ENCODE data around the gene CAPN8. TPM values are rescaled to one million over a fixed set of nuclear protein-coding genes. Genes with fewer than 3 reads are reported as not detected.
"Not testable (repeated sequence)": the region's sequence is repeated elsewhere in the genome, so short reads cannot be mapped to it uniquely, and the experiment has no call there.

The CAPN8 gene
- total and polyA plus RNA-seq, 5 experiments from 2014 or later: 0.21 to 0.36 TPM; not detected in 3

DNA sequence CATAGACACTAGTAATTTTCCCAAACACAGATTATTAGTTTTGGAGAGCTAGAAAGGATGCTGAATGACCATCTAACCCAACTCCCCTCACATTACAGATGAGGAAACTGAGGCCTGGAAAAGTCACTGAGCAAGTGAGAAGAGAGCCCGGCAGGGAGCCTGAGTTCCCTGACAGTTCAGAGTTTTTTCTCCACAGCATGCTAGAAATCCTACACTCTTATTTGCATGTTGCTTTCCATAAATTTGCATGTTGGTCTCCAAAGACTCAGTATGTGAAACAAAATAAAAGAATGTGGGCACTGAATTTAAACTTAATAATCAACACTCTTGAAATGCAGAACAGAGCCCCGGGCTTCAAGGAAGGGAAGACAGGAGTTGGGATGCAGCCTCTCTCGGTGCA is 140.0 kb downstream of the CAPN8 start:
- ATAC-seq (no peak), DNase-seq (no peak)
- H3K9me3 Mint-ChIP-seq: peaks cover 0 to 14% (median 6%) of the 10 kb centered on the region in 9 donors
- peaks cover 0 to 7% (median 6%) of the 10 kb centered on the region in 4 donors for H3K4me1 Mint-ChIP-seq
- POLR2A ChIA-PET: no interaction called here
- H3K27me3 Mint-ChIP-seq: peaks cover 0 to 2% (median 0%) of the 10 kb centered on the region in 5 donors
- no peak overlapping the region for H3K4me3 Mint-ChIP-seq
- peak overlapping the region in 2 of 10 donors; percentile 46 to 58 for H3K27ac Mint-ChIP-seq
- no peaks in the 10 kb centered on the region for H3K36me3 Mint-ChIP-seq

DNA sequence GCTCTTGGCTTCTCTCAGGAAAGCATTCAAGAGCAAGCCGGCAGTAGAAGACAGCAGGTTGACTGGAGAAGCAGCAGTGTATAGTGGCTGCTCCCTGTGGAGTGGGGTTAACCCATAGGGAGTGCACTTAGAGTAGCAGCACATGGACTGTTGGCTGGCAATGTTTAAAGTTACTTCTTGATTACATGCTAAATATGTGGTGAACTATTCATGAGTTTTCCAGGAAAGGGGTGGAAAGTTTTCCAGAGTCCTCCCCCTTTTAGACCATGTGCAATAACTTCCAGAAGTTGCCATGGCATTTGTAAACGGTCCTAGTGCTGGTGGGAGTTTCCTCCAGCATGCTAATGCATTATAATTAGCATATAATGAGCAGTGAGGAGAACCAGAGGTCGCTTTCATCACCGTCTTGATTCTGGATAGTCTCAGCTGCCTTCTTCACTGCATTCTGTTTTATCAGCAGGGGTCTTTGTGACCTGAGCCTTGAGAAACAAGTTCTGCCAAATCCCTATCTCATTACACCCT is 140.5 kb downstream of the CAPN8 start:
- peaks cover 0 to 14% (median 6%) of the 10 kb centered on the region in 9 donors for H3K9me3 Mint-ChIP-seq
- H3K36me3 Mint-ChIP-seq: no peaks in the 10 kb centered on the region
- H3K4me1 Mint-ChIP-seq: peaks cover 0 to 7% (median 6%) of the 10 kb centered on the region in 4 donors
- no peak for ATAC-seq
- peaks cover 0 to 2% (median 0%) of the 10 kb centered on the region in 5 donors for H3K27me3 Mint-ChIP-seq
- H3K4me3 Mint-ChIP-seq: no peak overlapping the region
- H3K27ac Mint-ChIP-seq: peak overlapping the region in 1 of 10 donors; percentile 58
- POLR2A ChIA-PET: no interaction called here
- DNase-seq: no peak

DNA sequence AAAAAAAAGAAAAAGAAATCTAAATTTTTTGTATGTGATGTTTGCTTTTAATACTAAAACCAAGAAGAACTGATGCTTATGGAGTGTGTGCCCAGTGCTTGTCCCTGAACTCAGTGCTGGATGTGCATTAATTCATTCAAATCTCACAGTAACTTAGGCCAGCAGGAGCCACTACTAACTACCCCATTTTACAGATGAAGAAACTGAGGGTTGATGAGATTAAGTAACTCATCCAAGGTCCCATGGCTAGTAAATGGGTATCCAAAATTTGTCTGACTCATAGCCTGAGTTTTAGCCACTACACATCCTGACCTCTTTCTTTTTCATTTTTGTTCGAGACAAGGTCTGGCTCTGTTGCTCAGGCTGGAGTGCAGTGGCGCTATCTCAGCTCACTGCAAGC is 144.4 kb downstream of the CAPN8 start:
- Mint-ChIP-seq H3K4me3 (no peak overlapping the region), H3K9me3 (peaks cover 0 to 8% (median 0%) of the 10 kb centered on the region in 9 donors), H3K27me3 (peaks cover 0 to 4% (median 1%) of the 10 kb centered on the region in 5 donors), H3K4me1 (peaks cover 0 to 10% (median 8%) of the 10 kb centered on the region in 4 donors), H3K27ac (no peak overlapping the region), H3K36me3 (peaks cover 0 to 7% (median 5%) of the 10 kb centered on the region in 3 donors)
- no peak for ATAC-seq
- POLR2A ChIA-PET: no interaction called here
- DNase-seq: no peak

DNA sequence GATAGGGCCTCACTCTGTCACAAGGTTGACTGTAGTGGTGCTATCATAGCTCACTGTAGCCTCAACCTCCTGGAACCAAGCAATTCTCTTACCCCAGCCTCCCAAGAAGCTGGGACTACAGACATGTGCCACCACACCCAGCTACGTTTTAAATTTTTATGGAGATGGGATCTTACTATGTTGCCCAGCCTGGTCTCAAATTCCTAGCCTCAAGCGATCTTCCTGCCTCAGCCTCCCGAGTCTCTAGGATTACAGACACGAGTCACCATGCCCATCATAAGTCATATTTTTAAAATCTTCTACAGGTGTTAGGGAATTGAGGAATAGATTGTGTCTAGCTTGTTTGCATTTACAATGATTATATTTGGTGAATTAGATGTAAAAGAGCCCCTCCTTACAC is 145.3 kb downstream of the CAPN8 start:
- H3K9me3 Mint-ChIP-seq: peaks cover 0 to 8% (median 0%) of the 10 kb centered on the region in 9 donors
- H3K27ac Mint-ChIP-seq: peak overlapping the region in 1 of 10 donors; percentile 79
- H3K27me3 Mint-ChIP-seq: peaks cover 0 to 8% (median 1%) of the 10 kb centered on the region in 5 donors
- H3K36me3 Mint-ChIP-seq: peaks cover 0 to 7% (median 5%) of the 10 kb centered on the region in 3 donors
- H3K4me3 Mint-ChIP-seq: no peak overlapping the region
- POLR2A ChIA-PET: no interaction called here
- DNase-seq (no peak), ATAC-seq (no peak)
- peaks cover 0 to 20% (median 17%) of the 10 kb centered on the region in 4 donors for H3K4me1 Mint-ChIP-seq

DNA sequence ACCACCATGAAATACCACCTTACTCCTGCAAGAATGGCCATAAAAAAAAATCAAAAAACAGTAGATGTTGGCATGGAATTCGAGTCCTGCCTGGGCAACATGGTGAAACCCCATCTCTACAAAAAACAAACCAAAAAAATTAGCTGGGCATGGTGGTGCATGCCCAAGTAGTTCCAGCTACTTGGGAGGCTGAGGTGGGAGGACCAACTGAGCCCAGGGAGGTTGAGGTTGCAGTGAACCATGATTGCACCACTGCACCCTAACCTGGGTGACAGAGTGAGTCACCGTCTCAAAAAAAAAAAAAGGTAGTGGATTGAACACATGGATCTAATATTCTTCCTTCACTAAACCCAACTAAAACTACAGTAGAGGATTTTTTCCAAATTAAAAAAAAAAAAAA is 146.4 kb downstream of the CAPN8 start:
- H3K9me3 Mint-ChIP-seq: peaks cover 0 to 8% (median 0%) of the 10 kb centered on the region in 9 donors
- no peak overlapping the region for H3K27ac Mint-ChIP-seq
- DNase-seq: no peak
- peaks cover 0 to 7% (median 5%) of the 10 kb centered on the region in 3 donors for H3K36me3 Mint-ChIP-seq
- ATAC-seq: no peak
- H3K4me3 Mint-ChIP-seq: no peak overlapping the region
- H3K4me1 Mint-ChIP-seq: peaks cover 0 to 31% (median 28%) of the 10 kb centered on the region in 4 donors
- H3K27me3 Mint-ChIP-seq: peaks cover 0 to 8% (median 0%) of the 10 kb centered on the region in 5 donors
- POLR2A ChIA-PET: no interaction called here

DNA sequence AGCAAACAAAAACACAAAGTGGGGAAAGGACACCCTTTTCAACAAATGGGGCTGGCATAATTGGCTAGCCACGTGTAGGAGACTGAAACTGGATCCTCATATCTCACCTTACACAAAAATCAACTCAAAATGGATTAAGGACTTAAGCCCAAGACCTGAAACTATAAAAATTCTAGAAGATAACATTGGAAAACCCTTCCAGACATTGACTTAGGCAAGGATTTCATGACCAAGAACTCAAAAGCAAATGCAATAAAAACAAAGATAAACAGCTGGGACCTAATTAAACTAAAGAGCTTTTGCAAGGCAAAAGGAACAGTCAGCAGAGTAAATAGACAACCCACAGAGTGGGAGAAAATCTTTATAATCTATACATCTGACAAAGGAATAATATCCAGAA is 146.9 kb downstream of the CAPN8 start:
- DNase-seq, H3K27ac Mint-ChIP-seq, ATAC-seq, H3K4me3 Mint-ChIP-seq, POLR2A ChIA-PET, H3K36me3 Mint-ChIP-seq, H3K27me3 Mint-ChIP-seq, H3K9me3 Mint-ChIP-seq: not testable (repeated sequence)
- H3K4me1 Mint-ChIP-seq: peaks cover 0 to 36% (median 33%) of the 10 kb centered on the region in 4 donors

DNA sequence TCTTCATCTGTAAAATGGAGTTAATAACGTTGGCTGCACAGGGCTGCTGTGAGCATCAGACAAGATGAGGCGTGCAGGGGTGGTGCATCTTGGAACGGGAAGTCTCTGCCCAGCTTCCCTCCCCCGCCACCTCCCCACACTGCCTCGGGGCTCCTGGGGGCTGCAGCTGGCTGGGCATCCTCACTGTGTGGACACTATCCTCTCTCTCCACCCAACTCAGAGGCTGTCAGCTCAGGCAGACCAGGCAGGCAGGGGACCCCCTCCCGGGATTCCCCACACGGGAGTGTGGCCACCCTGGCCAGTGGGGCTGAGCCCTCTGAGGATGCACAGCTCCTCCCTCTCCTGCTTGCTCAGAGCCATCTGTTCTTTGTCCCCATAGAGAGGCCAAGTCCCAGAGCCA is 149.6 kb downstream of the CAPN8 start:
- peak overlapping the region in 6 of 10 donors; percentile 12 to 72 (median 58) for H3K4me3 Mint-ChIP-seq
- DNase-seq (no peak), ATAC-seq (peak in 1 of 2 donors; percentile 27)
- peaks cover 0 to 41% (median 37%) of the 10 kb centered on the region in 4 donors for H3K4me1 Mint-ChIP-seq
- H3K36me3 Mint-ChIP-seq: peaks cover 0 to 7% (median 5%) of the 10 kb centered on the region in 3 donors
- H3K27me3 Mint-ChIP-seq: peaks cover 0 to 8% (median 0%) of the 10 kb centered on the region in 5 donors
- POLR2A ChIA-PET: no interaction called here
- H3K9me3 Mint-ChIP-seq: peaks cover 0 to 8% (median 0%) of the 10 kb centered on the region in 9 donors
- H3K27ac Mint-ChIP-seq: peak overlapping the region in 9 of 10 donors; percentile 3 to 93 (median 82)

DNA sequence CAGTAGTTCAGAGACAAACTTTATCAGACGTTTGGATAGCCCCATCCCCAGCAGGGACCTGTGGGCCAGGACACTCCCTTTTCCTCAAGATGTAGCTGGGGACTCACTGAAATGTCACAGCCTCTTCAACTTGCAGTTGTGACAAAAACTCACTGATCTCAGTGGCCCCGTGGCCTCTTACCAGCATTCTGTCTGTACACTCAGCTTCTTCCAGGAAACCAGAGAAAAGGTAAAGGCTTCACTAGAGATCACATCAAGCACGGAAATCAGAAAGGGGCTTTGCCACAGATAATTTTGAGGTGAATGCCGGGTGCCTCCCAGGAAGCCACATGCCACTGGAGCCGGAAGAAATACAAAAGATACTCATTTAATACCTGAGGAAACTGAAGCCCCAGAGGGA is 150.1 kb downstream of the CAPN8 start:
- peaks cover 0 to 8% (median 0%) of the 10 kb centered on the region in 5 donors for H3K27me3 Mint-ChIP-seq
- peaks cover 0 to 7% (median 5%) of the 10 kb centered on the region in 3 donors for H3K36me3 Mint-ChIP-seq
- peaks cover 0 to 10% (median 2%) of the 10 kb centered on the region in 9 donors for H3K9me3 Mint-ChIP-seq
- POLR2A ChIA-PET: no interaction called here
- H3K27ac Mint-ChIP-seq: peak overlapping the region in 8 of 10 donors; percentile 38 to 93 (median 84)
- peak in 1 of 2 donors; percentile 72 for ATAC-seq
- peak overlapping the region in 9 of 10 donors; percentile 26 to 73 (median 37) for H3K4me3 Mint-ChIP-seq
- peaks cover 0 to 41% (median 37%) of the 10 kb centered on the region in 4 donors for H3K4me1 Mint-ChIP-seq
- DNase-seq: peak in 5 of 10 donors; percentile 0 to 56 (median 12)

DNA sequence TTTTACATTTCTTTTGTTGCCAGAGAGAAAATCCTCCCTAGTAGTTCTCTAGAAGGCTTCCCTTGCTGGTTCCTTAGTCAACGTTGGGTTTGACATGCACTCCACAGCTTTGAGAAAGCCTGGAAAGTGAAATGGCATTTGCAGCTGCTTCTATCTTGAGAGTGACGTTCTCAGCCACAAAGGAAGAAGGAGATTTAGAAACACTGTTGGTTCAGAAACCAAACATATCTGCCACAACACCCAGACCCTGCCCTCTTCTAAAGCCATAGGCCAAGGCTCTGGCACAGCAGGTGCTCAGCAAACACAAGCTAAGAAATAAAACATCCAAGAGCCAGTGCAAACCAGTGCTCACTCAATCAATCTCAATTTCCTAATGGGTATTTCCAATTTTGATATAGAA is 150.9 kb downstream of the CAPN8 start:
- peak overlapping the region in 6 of 10 donors; percentile 30 to 73 (median 66) for H3K4me3 Mint-ChIP-seq
- H3K36me3 Mint-ChIP-seq: peaks cover 0 to 5% (median 5%) of the 10 kb centered on the region in 3 donors
- peaks cover 0 to 46% (median 40%) of the 10 kb centered on the region in 4 donors for H3K4me1 Mint-ChIP-seq
- peak overlapping the region in 7 of 10 donors; percentile 49 to 93 (median 86) for H3K27ac Mint-ChIP-seq
- POLR2A ChIA-PET: no interaction called here
- no peak for DNase-seq
- no peak for ATAC-seq
- H3K9me3 Mint-ChIP-seq: peaks cover 0 to 13% (median 3%) of the 10 kb centered on the region in 9 donors
- H3K27me3 Mint-ChIP-seq: peaks cover 0 to 8% (median 0%) of the 10 kb centered on the region in 5 donors

DNA sequence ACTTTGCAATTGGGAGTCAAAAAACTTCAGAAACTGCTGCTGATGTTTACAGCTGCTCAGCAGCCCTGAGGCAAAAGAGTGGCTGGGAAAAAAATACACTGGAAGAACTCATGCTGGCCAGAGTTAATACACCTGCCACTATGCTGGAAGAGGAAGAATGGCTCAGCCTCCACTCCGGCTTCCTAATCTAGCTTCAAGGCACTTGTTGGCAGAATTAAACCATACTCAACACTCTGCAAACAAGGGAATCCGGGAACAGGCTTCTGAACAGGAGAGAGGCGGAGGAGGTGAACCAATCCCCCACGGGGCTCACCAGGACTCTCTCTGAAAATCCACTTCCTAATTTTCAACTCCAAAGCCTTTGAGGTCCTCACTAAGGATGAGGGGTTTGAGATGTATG is 152.2 kb downstream of the CAPN8 start:
- peaks cover 4 to 48% (median 43%) of the 10 kb centered on the region in 4 donors for H3K4me1 Mint-ChIP-seq
- DNase-seq: no peak
- POLR2A ChIA-PET: no interaction called here
- H3K27me3 Mint-ChIP-seq: peaks cover 0 to 9% (median 0%) of the 10 kb centered on the region in 5 donors
- peaks cover 0 to 2% (median 0%) of the 10 kb centered on the region in 3 donors for H3K36me3 Mint-ChIP-seq
- H3K9me3 Mint-ChIP-seq: peaks cover 0 to 8% (median 0%) of the 10 kb centered on the region in 9 donors
- H3K27ac Mint-ChIP-seq: no peak overlapping the region
- ATAC-seq: no peak
- H3K4me3 Mint-ChIP-seq: no peak overlapping the region

DNA sequence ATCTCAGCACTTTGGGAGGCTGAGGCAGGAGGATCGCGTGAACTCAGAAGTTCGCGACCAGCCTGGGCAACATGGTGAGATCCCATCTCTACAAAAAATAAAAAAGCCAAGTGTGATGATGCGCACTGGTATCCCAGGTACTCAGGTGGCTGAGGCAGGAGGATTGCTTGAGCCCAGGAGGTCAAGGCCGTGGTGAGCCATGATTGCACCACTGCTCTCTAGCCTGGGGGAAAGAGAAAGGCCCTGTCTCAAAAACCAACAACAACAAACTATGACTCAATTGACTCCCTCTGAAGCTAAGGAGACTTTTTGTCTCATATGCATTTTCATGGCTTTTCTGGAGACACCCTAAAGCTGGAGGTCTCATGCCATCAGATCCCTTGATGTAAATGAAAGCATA is 153.4 kb downstream of the CAPN8 start:
- ATAC-seq: no peak
- Mint-ChIP-seq H3K4me1 (peaks cover 5 to 48% (median 41%) of the 10 kb centered on the region in 4 donors), H3K27me3 (peaks cover 0 to 9% (median 0%) of the 10 kb centered on the region in 5 donors)

DNA sequence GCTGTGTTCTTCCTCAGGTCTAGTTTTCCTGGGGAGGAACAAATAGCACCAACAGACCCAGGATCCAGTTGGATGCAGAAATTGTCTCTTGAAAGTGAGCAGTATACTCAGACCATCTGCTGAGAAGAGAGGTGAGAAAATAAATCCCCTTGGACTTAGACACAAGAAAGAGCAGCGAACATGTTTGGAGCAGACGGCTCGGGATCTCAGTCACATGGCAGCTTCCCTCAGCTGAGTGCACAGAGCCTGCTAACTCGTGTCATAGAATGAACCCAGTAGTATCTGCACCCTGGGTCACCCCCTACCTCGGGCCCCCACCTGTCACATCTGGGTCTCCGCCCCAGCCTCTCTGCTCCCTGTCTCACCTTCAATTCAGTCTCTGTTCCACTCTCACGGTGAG is 156.7 kb downstream of the CAPN8 start:
- DNase-seq (no peak), ATAC-seq (no peak)
- Mint-ChIP-seq H3K36me3 (no peaks in the 10 kb centered on the region), H3K4me1 (peaks cover 5 to 17% (median 11%) of the 10 kb centered on the region in 4 donors), H3K27me3 (peaks cover 0 to 3% (median 0%) of the 10 kb centered on the region in 5 donors), H3K4me3 (no peak overlapping the region), H3K9me3 (peaks cover 0 to 8% (median 0%) of the 10 kb centered on the region in 9 donors), H3K27ac (no peak overlapping the region)
- POLR2A ChIA-PET: no interaction called here

More for the DNA sequence above, 153.4 kb downstream of the CAPN8 start:
- H3K36me3 Mint-ChIP-seq: no peaks in the 10 kb centered on the region
- peak overlapping the region in 1 of 10 donors; percentile 15 for H3K27ac Mint-ChIP-seq
- H3K9me3 Mint-ChIP-seq: peaks cover 0 to 8% (median 0%) of the 10 kb centered on the region in 9 donors
- POLR2A ChIA-PET: no interaction called here
- DNase-seq: no peak
- no peak overlapping the region for H3K4me3 Mint-ChIP-seq

DNA sequence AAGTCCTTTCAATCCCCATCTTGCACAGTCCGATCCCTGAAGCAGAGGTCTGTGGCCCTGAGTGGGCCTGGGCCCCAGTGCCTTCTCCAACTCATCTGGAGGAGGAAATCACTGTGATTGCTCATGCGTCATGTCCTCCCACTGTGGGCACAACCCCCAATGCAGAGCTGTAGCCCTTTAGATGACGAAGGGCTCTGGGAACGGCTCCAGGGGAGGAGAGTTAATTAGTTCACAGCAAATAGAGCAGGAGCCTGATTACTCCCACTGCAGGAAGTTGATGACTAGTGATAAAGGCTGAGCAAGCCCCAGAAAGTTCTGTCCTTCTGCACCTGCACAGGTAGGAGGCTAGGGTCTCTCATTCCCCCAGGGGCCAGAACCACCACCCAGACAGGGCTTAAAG is 160.8 kb downstream of the CAPN8 start:
- H3K4me3 Mint-ChIP-seq: no peak overlapping the region
- H3K27me3 Mint-ChIP-seq: peaks cover 0 to 3% (median 0%) of the 10 kb centered on the region in 5 donors
- H3K9me3 Mint-ChIP-seq: no peaks in the 10 kb centered on the region
- no peak for DNase-seq
- POLR2A ChIA-PET: no interaction called here
- H3K36me3 Mint-ChIP-seq: no peaks in the 10 kb centered on the region
- no peak overlapping the region for H3K27ac Mint-ChIP-seq
- H3K4me1 Mint-ChIP-seq: peaks cover 0 to 8% (median 4%) of the 10 kb centered on the region in 4 donors
- no peak for ATAC-seq

Data from naive thymus-derived CD8-positive, alpha-beta T cell (primary cell).